Naive thymus-derived CD4-positive, alpha-beta T cell (primary cell): ENCODE measurements around the gene SIL1. TPM values are rescaled to one million over a fixed set of nuclear protein-coding genes. Genes with fewer than 3 reads are reported as not detected.

ENCODE experiments used
- polyA plus RNA-seq, 2 donors: library from polyadenylated mRNA; unstranded; fragments of 300-500 nt; fragmentation: Illumina TruSeq; gene quantifications; one replicate each; pipeline ENCODE4 v1.2.3, GENCODE V29; 2021
- total RNA-seq, 6 experiments: library from RNA in 5 of 6; stranded (reverse) in 5 of 6; gene quantifications; 1 replicate in 5 of 6; 2 replicates in 1 of 6; pipeline ENCODE4 v1.2.3 and lab custom pipeline; 2021 to 2026

Gene SIL1
- total and polyA plus RNA-seq, 7 experiments from 2014 or later = 10.6 to 27.1 (median 17.9) TPM

Other genes starting within 250 kb of the SIL1 start
- gene MATR3, start 95.4 kb upstream of the SIL1 start, total RNA-seq = 100 to 1,000 TPM; 219 to 333 (median 274) TPM
- gene MATR3, start 95.4 kb upstream of the SIL1 start, polyA plus RNA-seq = 100 to 1,000 TPM; 313 to 379 TPM
- gene PAIP2, start 143.5 kb upstream of the SIL1 start, total RNA-seq = 100 to 1,000 TPM in 3 of 5 experiments, 10 to 100 TPM in 2; 88.8 to 121 (median 106) TPM
- gene PAIP2, start 143.5 kb upstream of the SIL1 start, polyA plus RNA-seq = 100 to 1,000 TPM; 374 to 417 TPM
- 1 to 10 TPM in 1 of 5 experiments, not detected in 4; 4.7 TPM for gene SLC23A1, start 184.9 kb upstream of the SIL1 start, total RNA-seq
- gene SLC23A1, start 184.9 kb upstream of the SIL1 start, polyA plus RNA-seq = not detected
- gene MZB1, start 191.5 kb upstream of the SIL1 start, total RNA-seq = 10 to 100 TPM in 3 of 5 experiments, under 1 TPM in 2; 0.60 to 70.6 (median 12.8) TPM
- gene MZB1, start 191.5 kb upstream of the SIL1 start, polyA plus RNA-seq = under 1 TPM; 0.25 to 0.80 TPM
- 1 to 10 TPM in 2 of 5 experiments, under 1 TPM in 3; 0.58 to 4.9 (median 0.97) TPM for gene PROB1, start 196.7 kb upstream of the SIL1 start, total RNA-seq
- under 1 TPM in 1 of 2 donors, not detected in 1; 0.26 TPM for gene PROB1, start 196.7 kb upstream of the SIL1 start, polyA plus RNA-seq
- 1 to 10 TPM; 4.4 to 7.6 (median 5.8) TPM for gene SPATA24, start 205.7 kb upstream of the SIL1 start, total RNA-seq
- gene SPATA24, start 205.7 kb upstream of the SIL1 start, polyA plus RNA-seq = 1 to 10 TPM; 4.6 to 6.6 TPM
- gene DNAJC18, start 241.2 kb upstream of the SIL1 start, total RNA-seq = 1 to 10 TPM; 2.2 to 9.7 (median 4.9) TPM
- 1 to 10 TPM; 3.8 to 6.8 TPM for gene DNAJC18, start 241.2 kb upstream of the SIL1 start, polyA plus RNA-seq